ENCODE data around the gene PTH1R.

The PTH1R gene

GRCh38 chr3:46861605-46862368, 15.7 kb upstream of the PTH1R start:
- in situ Hi-C loops (cut with HindIII; ENCODE audit: low pct_unique_long_range_greater_than_20kb, low sequenced_read_pairs): no loop called here
- DNase-seq (ENCODE audit: low read depth in 1 of 2, low spot score in 1 of 2): no peak
- no peak for TF ChIP-seq JUND (IDR thresholded peaks at IDR 0.05; ENCODE audit: low read depth)

- TF ChIP-seq JUND (IDR thresholded peaks at IDR 0.05; ENCODE audit: low read depth): no peak
- in situ Hi-C loops (cut with HindIII; ENCODE audit: low pct_unique_long_range_greater_than_20kb, low sequenced_read_pairs): no loop called here
- DNase-seq (ENCODE audit: low read depth in 1 of 2, low spot score in 1 of 2): no peak
Measured at GRCh38 chr3:46862369-46863025, 15.0 kb upstream of the PTH1R start.

- DNase-seq (ENCODE audit: low read depth in 1 of 2, low spot score in 1 of 2): no peak
- in situ Hi-C loops (cut with HindIII; ENCODE audit: low pct_unique_long_range_greater_than_20kb, low sequenced_read_pairs): no loop called here
- TF ChIP-seq JUND (IDR thresholded peaks at IDR 0.05; ENCODE audit: low read depth): no peak
Measured at GRCh38 chr3:46863261-46863782, 14.2 kb upstream of the PTH1R start, which contains the start of gene MYL3. Gene MYL3, minus strand, starts transcription at chr3:46863444. Its CDS starts 54 bp downstream, at chr3:46863390.

- in situ Hi-C loops (cut with HindIII; ENCODE audit: low pct_unique_long_range_greater_than_20kb, low sequenced_read_pairs): no loop called here
- DNase-seq (ENCODE audit: low read depth in 1 of 2, low spot score in 1 of 2): no peak
Measured at GRCh38 chr3:46864061-46864881, 13.2 kb upstream of the PTH1R start.

GRCh38 chr3:46865031-46865507, 12.5 kb upstream of the PTH1R start:
- peak in 1 of 2 experiments; percentile 10 for DNase-seq (ENCODE audit: low read depth in 1 of 2, low spot score in 1 of 2)
- TF ChIP-seq JUND (IDR thresholded peaks at IDR 0.05; ENCODE audit: low read depth): no peak
- in situ Hi-C loops (cut with HindIII; ENCODE audit: low pct_unique_long_range_greater_than_20kb, low sequenced_read_pairs): no loop called here

More at GRCh38 chr3:46864061-46864881, 13.2 kb upstream of the PTH1R start:
- TF ChIP-seq JUND (IDR thresholded peaks at IDR 0.05; ENCODE audit: low read depth): no peak

GRCh38 chr3:46865546-46865945, 12.0 kb upstream of the PTH1R start:
- DNase-seq (ENCODE audit: low read depth in 1 of 2, low spot score in 1 of 2): no peak
- TF ChIP-seq JUND (IDR thresholded peaks at IDR 0.05; ENCODE audit: low read depth): no peak
- in situ Hi-C loops (cut with HindIII; ENCODE audit: low pct_unique_long_range_greater_than_20kb, low sequenced_read_pairs): no loop called here

- TF ChIP-seq JUND (IDR thresholded peaks at IDR 0.05; ENCODE audit: low read depth): no peak
- in situ Hi-C loops (cut with HindIII; ENCODE audit: low pct_unique_long_range_greater_than_20kb, low sequenced_read_pairs): no loop called here
- no peak for DNase-seq (ENCODE audit: low read depth in 1 of 2, low spot score in 1 of 2)
Measured at GRCh38 chr3:46866032-46866595, 11.4 kb upstream of the PTH1R start.

- TF ChIP-seq JUND (IDR thresholded peaks at IDR 0.05; ENCODE audit: low read depth): no peak
- in situ Hi-C loops (cut with HindIII; ENCODE audit: low pct_unique_long_range_greater_than_20kb, low sequenced_read_pairs): no loop called here
- peak; percentile 42 to 43 for DNase-seq (ENCODE audit: low read depth in 1 of 2, low spot score in 1 of 2)
Measured at GRCh38 chr3:46866720-46867549, 10.6 kb upstream of the PTH1R start.

- in situ Hi-C loops (cut with HindIII; ENCODE audit: low pct_unique_long_range_greater_than_20kb, low sequenced_read_pairs): no loop called here
- no peak for TF ChIP-seq JUND (IDR thresholded peaks at IDR 0.05; ENCODE audit: low read depth)
Measured at GRCh38 chr3:46867550-46867898, 10.0 kb upstream of the PTH1R start.

GRCh38 chr3:46868287-46868686, 9.2 kb upstream of the PTH1R start:
- in situ Hi-C loops (cut with HindIII; ENCODE audit: low pct_unique_long_range_greater_than_20kb, low sequenced_read_pairs): no loop called here
- DNase-seq (ENCODE audit: low read depth in 1 of 2, low spot score in 1 of 2): no peak
- TF ChIP-seq JUND (IDR thresholded peaks at IDR 0.05; ENCODE audit: low read depth): no peak

More at GRCh38 chr3:46867550-46867898, 10.0 kb upstream of the PTH1R start:
- DNase-seq (ENCODE audit: low read depth in 1 of 2, low spot score in 1 of 2): no peak

- no peak for DNase-seq (ENCODE audit: low read depth in 1 of 2, low spot score in 1 of 2)
- in situ Hi-C loops (cut with HindIII; ENCODE audit: low pct_unique_long_range_greater_than_20kb, low sequenced_read_pairs): no loop called here
- TF ChIP-seq JUND (IDR thresholded peaks at IDR 0.05; ENCODE audit: low read depth): no peak
Measured at GRCh38 chr3:46868948-46869347, 8.6 kb upstream of the PTH1R start.

All from T47D (cell line).